A549 (cell line): ENCODE results near the gene HBA1. TPM values are rescaled to one million over a fixed set of nuclear protein-coding genes. Genes with fewer than 3 reads are reported as not detected.

Experiments
- ATAC-seq, 2 experiments: fragments of 200-7000 bp in 1 of 2; fragments of >200 bp in 1 of 2; cut with Nextera tagmentation in 1 of 2; cut with Tn5 transposase in 1 of 2; 3 replicates each; pipeline versions ENCODE4 v1.8.0 to v1.9.1; 2018 to 2020; ENCODE audit warnings: mild to moderate bottlenecking in 1 of 2, moderate library complexity in 1 of 2
- CTCF ChIA-PET: fragments of 300-600 bp; sonication (Branson Sonifier 250); formaldehyde crosslinking; extraction: SDS; loops from one replicate; lab custom pipeline; 2021; ENCODE audit warnings: antibody characterized with exemption, inconsistent platforms; lab: Yijun Ruan, JAX
- POLR2A ChIA-PET: fragments of 350-600 bp; formaldehyde crosslinking; extraction: SDS; loops from one replicate; lab custom pipeline; 2021; ENCODE audit warnings: antibody characterized with exemption, inconsistent platforms; lab: Yijun Ruan, JAX
- DNase-seq, 2 experiments: peaks; one replicate each; pipeline versions ENCODE4 v3.0.0 to v3.0.0-alpha.2; 2011 to 2016; ENCODE audit warnings: low read depth in 1 of 2, low spot score in 1 of 2
- FAIRE-seq: peaks from 2 replicates; lab custom pipeline; 2011; peaks lifted over from hg19 to GRCh38; lab: Jason Lieb, UNC
- H3K27ac ChIP-seq, 2 experiments: fragments of >200 bp; sonication (Bioruptor Twin); formaldehyde crosslinking; 3 replicates each; pipeline ENCODE4 v1.5.1; 2016 to 2017
- H3K4me1 ChIP-seq: fragments of >200 bp; sonication (Bioruptor Twin); formaldehyde crosslinking; 3 replicates; pipeline ENCODE4 v1.6.1; 2016
- H3K4me2 ChIP-seq: fragments of >200 bp; sonication (Bioruptor Twin); formaldehyde crosslinking; 3 replicates; pipeline ENCODE4 v1.6.1; 2016
- H3K4me3 ChIP-seq: fragments of >200 bp; sonication (Bioruptor Twin); formaldehyde crosslinking; 3 replicates; pipeline ENCODE4 v1.5.1; 2016
- H3K9me3 ChIP-seq: fragments of >200 bp; sonication (Bioruptor Twin); formaldehyde crosslinking; 3 replicates; pipeline ENCODE4 v1.6.1; 2016
- ATOH8 ChIP-seq: fragments of 250-450 bp; sonication (Bioruptor Pico); IDR thresholded peaks from 2 replicates; pipeline ENCODE4 v1.5.0; 2020; ENCODE audit warnings: low read depth, mild to moderate bottlenecking, moderate library complexity
- CBX2 ChIP-seq: fragments of 200-600 bp; sonication (generic); IDR thresholded peaks from 2 replicates; pipeline ENCODE4 v1.6.1; 2016; ENCODE audit warnings: low read depth, mild to moderate bottlenecking, borderline replicate concordance
- CHD2 ChIP-seq: fragments of 150-350 bp; IDR thresholded peaks from 2 replicates; pipeline ENCODE4 v1.6.1; 2014; ENCODE audit warnings: low read length; ENCODE audit not compliant: partially characterized antibody
- CHD4 ChIP-seq: fragments of 200-600 bp; sonication (generic); IDR thresholded peaks from 2 replicates; pipeline ENCODE4 v1.6.1; 2016; ENCODE audit warnings: antibody characterized with exemption, mild to moderate bottlenecking, borderline replicate concordance
- CTCF ChIP-seq: fragments of >200 bp; sonication (Bioruptor Twin); formaldehyde crosslinking; IDR thresholded peaks from 3 replicates; pipeline ENCODE4 v1.5.1; 2016
- E2F6 ChIP-seq: IDR thresholded peaks from 2 replicates; pipeline ENCODE4 v1.6.1; 2012; ENCODE audit warnings: low read depth, borderline replicate concordance
- EHF ChIP-seq: fragments of 250-450 bp; sonication (Bioruptor Pico); IDR thresholded peaks from 2 replicates; pipeline ENCODE4 v1.5.0; 2020; ENCODE audit warnings: mild to moderate bottlenecking
- ELK1 ChIP-seq: fragments of 150-350 bp; IDR thresholded peaks from 2 replicates; pipeline ENCODE4 v1.6.1; 2014; ENCODE audit warnings: low read depth, mild to moderate bottlenecking, low read length
- EP300 ChIP-seq, 2 experiments: fragments of >200 bp; sonication (Bioruptor Twin); formaldehyde crosslinking; IDR thresholded peaks; 2 replicates in 1 of 2; 3 replicates in 1 of 2; pipeline ENCODE4 v1.6.1; 2016 to 2017
- FOXS1 ChIP-seq: fragments of 250-450 bp; sonication (Bioruptor Pico); IDR thresholded peaks from 2 replicates; pipeline ENCODE4 v1.5.0; 2020; ENCODE audit warnings: mild to moderate bottlenecking, moderate library complexity
- HDAC2 ChIP-seq: fragments of 200-600 bp; sonication (generic); IDR thresholded peaks from 2 replicates; pipeline ENCODE4 v1.6.1; 2016
- HEYL ChIP-seq: fragments of 250-450 bp; sonication (Bioruptor Pico); IDR thresholded peaks from 2 replicates; pipeline ENCODE4 v1.8.0; 2021; ENCODE audit warnings: mild to moderate bottlenecking, moderate library complexity
- HOXA7 ChIP-seq: fragments of 250-450 bp; sonication (Bioruptor Pico); IDR thresholded peaks from 2 replicates; pipeline ENCODE4 v1.5.0; 2020; ENCODE audit warnings: mild to moderate bottlenecking, moderate library complexity
- MAX ChIP-seq: IDR thresholded peaks from 2 replicates; pipeline ENCODE4 v1.6.1; 2012
- MYC ChIP-seq: IDR thresholded peaks from 2 replicates; pipeline ENCODE4 v1.6.1; 2012; ENCODE audit warnings: mild to moderate bottlenecking, inconsistent platforms, low read length, improper control_type of control experiment, borderline replicate concordance
- NFE2L2 ChIP-seq: fragments of 150-350 bp; conservative IDR thresholded peaks from 2 replicates; pipeline ENCODE4 v1.6.1; 2014; ENCODE audit warnings: low read length
- NR3C1 ChIP-seq: fragments of >200 bp; sonication (Bioruptor Twin); formaldehyde crosslinking; IDR thresholded peaks from 3 replicates; pipeline ENCODE4 v1.6.1; 2017
- RARB ChIP-seq: fragments of 250-450 bp; sonication (Bioruptor Pico); IDR thresholded peaks from 2 replicates; pipeline ENCODE4 v1.8.0; 2021; ENCODE audit warnings: mild to moderate bottlenecking, moderate library complexity
- REST ChIP-seq: fragments of 200-600 bp; sonication (generic); IDR thresholded peaks from 2 replicates; pipeline ENCODE4 v1.6.1; 2016; ENCODE audit warnings: antibody characterized with exemption, mild to moderate bottlenecking, moderate library complexity
- SREBF2 ChIP-seq: fragments of 450-650 bp; IDR thresholded peaks from 2 replicates; pipeline ENCODE4 v1.6.1; 2014; ENCODE audit warnings: mild to moderate bottlenecking, moderate library complexity
- ZC3H11A ChIP-seq: fragments of 450-650 bp; IDR thresholded peaks from 2 replicates; pipeline ENCODE4 v1.6.1; 2014; ENCODE audit warnings: antibody characterized with exemption, mild to moderate bottlenecking
- WGBS: methylation state at CpG from one replicate; pipeline ENCODE4 v1.1.6; 2017; ENCODE audit errors: missing lambda C conversion rate; 5-methylcytosine and 5-hydroxymethylcytosine counted together
- polyA plus RNA-seq, 4 experiments: library from polyadenylated mRNA; depleted of rRNA in 3 of 4; stranded (reverse); fragments of >200 nt; fragmentation: RNase III in 1 of 4; extraction: RNeasy Plus Mini Kit Qiagen cat#74134 plus additional on column Dnase treatment in 1 of 4; gene quantifications; 2 replicates in 3 of 4; 3 replicates in 1 of 4; pipeline ENCODE4 v1.2.3, GENCODE V29; 2011 to 2017

The HBA1 gene
- polyA plus RNA-seq, 2 of the 4 experiments (the other 2 are of a cell fraction): 0.58 TPM; not detected in 1

- WGBS: 12% methylated on average over 54 of the region's 75 CpGs
- H3K4me2 ChIP-seq: peak within 1 kb of the TSS; percentile 100
- FAIRE-seq (no peak), DNase-seq (no peak)
- TF ChIP-seq EP300 (IDR thresholded peaks at IDR 0.05): no peak
- peak; percentile 25; the same call in 1 of the 2 replicates for TF ChIP-seq MAX
- no peak for TF ChIP-seq FOXS1 (CRISPR knock-in tag)
- TF ChIP-seq, all 56 proteins: peak for 1
- Histone ChIP-seq H3K27ac (0 out of 6 replicates have a peak within 1 kb of the TSS, but pooled peaks of 1 of the 2 experiments have one; percentile 1), H3K4me1 (peaks cover 13% of the 10 kb centered on the region), H3K4me3 (peak within 1 kb of the TSS; percentile 47), H3K9me3 (no peaks in the 10 kb centered on the region)
- POLR2A ChIA-PET: no interaction called here
- peak in 1 of 2 experiments; percentile 19; a peak in 3 of 6 replicates for ATAC-seq
- CTCF ChIA-PET: interaction anchor here (1.0 to 7.7 kb wide), 3 partner anchors 16 to 69 kb away, joined by 3 to 88 read pairs (median 4); partner anchors contain the start of gene HBQ1
Measured at GRCh38 chr16:165539-166374, 10.7 kb upstream of the HBA1 start, which contains the start of gene HBM. Gene HBM (plus strand): TSS chr16:165978. CDS start chr16:165998, 20 bp downstream.

- WGBS: 81% methylated on average over 25 of the region's 45 CpGs
- TF ChIP-seq EHF (CRISPR knock-in tag) (no peak), CBX2 (no peak), E2F6 (no peak), HOXA7 (CRISPR knock-in tag) (no peak), RARB (CRISPR knock-in tag) (no peak), MYC (no peak), REST (no peak), CTCF (no peak), SREBF2 (no peak), ZC3H11A (no peak), HDAC2 (no peak), NFE2L2 (no peak), ATOH8 (CRISPR knock-in tag) (no peak), HEYL (CRISPR knock-in tag) (no peak), CHD2 (no peak), ELK1 (no peak), CHD4 (no peak), NR3C1 (no peak), FOXS1 (CRISPR knock-in tag) (no peak)
- FAIRE-seq: no peak
- Histone ChIP-seq H3K4me1 (peaks cover 13% of the 10 kb centered on the region), H3K9me3 (no peaks in the 10 kb centered on the region), H3K27ac (no peak overlapping the region), H3K4me3 (no peak overlapping the region), H3K4me2 (peak overlapping the region; percentile 100)
- no peak for DNase-seq
- ChIA-PET POLR2A (no interaction called here), CTCF (interaction anchor here (1.1 to 7.7 kb wide), 5 partner anchors 15 to 101 kb away, joined by 3 to 88 read pairs (median 6); partner anchors contain the start of gene HBQ1)
- no peak for ATAC-seq
Measured at GRCh38 chr16:166375-167121, 9.9 kb upstream of the HBA1 start.
